OCI-LY1 (cell line): ENCODE measurements around the gene CACNA1B.

ENCODE experiments used
- H2AFZ ChIP-seq: fragments of 200-600 bp; sonication (generic), shearing (Covaris generic); 2 replicates; pipeline ENCODE4 v1.6.0; 2014; ENCODE audit warnings: antibody characterized with exemption, mild to moderate bottlenecking, low read length
- H3F3A ChIP-seq: fragments of 200-600 bp; sonication (generic), shearing (Covaris generic); 2 replicates; pipeline ENCODE4 v1.6.0; 2014; ENCODE audit warnings: mild to moderate bottlenecking, antibody characterized with exemption, low read length, moderate library complexity; ENCODE audit not compliant: insufficient read depth
- H3K27ac ChIP-seq: fragments of 200-600 bp; sonication (generic); 2 replicates; pipeline ENCODE4 v1.5.1; 2014; ENCODE audit warnings: low read length, mixed run types, mild to moderate bottlenecking, low read depth; ENCODE audit not compliant: poor library complexity, severe bottlenecking
- H3K27me3 ChIP-seq: fragments of 200-600 bp; sonication (generic); 2 replicates; pipeline ENCODE4 v1.6.0; 2014; ENCODE audit warnings: antibody characterized with exemption, mild to moderate bottlenecking, low read length, moderate library complexity; ENCODE audit not compliant: insufficient read depth
- H3K36me3 ChIP-seq: fragments of 200-600 bp; sonication (generic); 2 replicates; pipeline ENCODE4 v1.6.1; 2014; ENCODE audit warnings: mild to moderate bottlenecking, antibody characterized with exemption, low read length, moderate library complexity, mixed read lengths; ENCODE audit not compliant: insufficient read depth
- H3K4me1 ChIP-seq: fragments of 200-600 bp; sonication (generic); 2 replicates; pipeline ENCODE4 v1.5.1; 2014; ENCODE audit warnings: mild to moderate bottlenecking, low read length, moderate library complexity; ENCODE audit not compliant: insufficient read depth, severe bottlenecking
- H3K4me2 ChIP-seq: fragments of 200-600 bp; sonication (generic), shearing (Covaris generic); 2 replicates; pipeline ENCODE4 v1.6.1; 2014; ENCODE audit warnings: low read length
- H3K4me3 ChIP-seq: fragments of 200-600 bp; sonication (generic); 2 replicates; pipeline ENCODE4 v1.5.1; 2014; ENCODE audit warnings: low read length, low read depth, mild to moderate bottlenecking, mixed read lengths; ENCODE audit not compliant: poor library complexity, severe bottlenecking
- H3K79me2 ChIP-seq: fragments of 200-600 bp; shearing (Covaris generic); 2 replicates; pipeline ENCODE4 v1.6.1; 2016; ENCODE audit warnings: mixed run types, low read length, mixed read lengths; ENCODE audit not compliant: insufficient read depth
- H3K9ac ChIP-seq: fragments of 200-600 bp; sonication (generic), shearing (Covaris generic); 2 replicates; pipeline ENCODE4 v1.6.1; 2014; ENCODE audit warnings: mild to moderate bottlenecking, low read length, mixed read lengths
- H3K9me2 ChIP-seq: fragments of 200-600 bp; sonication (generic), shearing (Covaris generic); 2 replicates; pipeline ENCODE4 v1.6.1; 2014; ENCODE audit warnings: low read depth, mild to moderate bottlenecking, low read length, mixed read lengths
- H3K9me3 ChIP-seq: fragments of 200-600 bp; shearing (Covaris generic); 2 replicates; pipeline ENCODE4 v1.6.1; 2014; ENCODE audit warnings: low read length, mixed read lengths
- H4K20me1 ChIP-seq: fragments of 200-600 bp; sonication (generic), shearing (Covaris generic); 2 replicates; pipeline ENCODE4 v1.6.0; 2016; ENCODE audit warnings: mild to moderate bottlenecking, low read length; ENCODE audit not compliant: insufficient read depth
- CTCF ChIP-seq: fragments of 200-600 bp; sonication (generic), shearing (Covaris generic); IDR thresholded peaks from 2 replicates; pipeline ENCODE4 v1.5.1; 2017; ENCODE audit warnings: mild to moderate bottlenecking, antibody characterized with exemption, low read length, moderate library complexity, mixed read lengths
- EZH2 ChIP-seq: fragments of 200-600 bp; sonication (generic), shearing (Covaris generic); IDR thresholded peaks from 2 replicates; pipeline ENCODE4 v1.8.0; 2017; ENCODE audit warnings: borderline replicate concordance, mixed run types, mild to moderate bottlenecking, antibody characterized with exemption, low read length, moderate library complexity, mixed read lengths

Gene CACNA1B

DNA sequence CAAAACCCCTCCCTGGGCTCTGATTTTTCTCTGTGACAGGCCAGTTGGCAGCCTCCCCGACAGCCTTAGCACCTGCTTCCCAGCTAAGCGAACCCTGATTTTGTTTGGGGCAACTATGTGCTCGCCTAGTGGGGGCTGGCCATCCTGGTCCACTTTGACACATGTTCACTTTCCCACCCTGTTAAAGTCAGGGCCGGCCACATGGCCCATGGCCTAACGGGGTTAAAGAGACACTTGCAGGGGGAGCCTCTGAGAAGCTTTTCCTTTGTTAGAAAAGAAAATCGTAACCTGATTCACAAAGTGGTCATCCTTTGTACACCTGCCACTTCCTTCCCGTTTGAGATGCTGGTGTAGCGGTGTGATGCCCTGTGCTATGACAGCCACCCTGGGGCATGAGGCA is 1.3 kb upstream of the CACNA1B start:
- Histone ChIP-seq H3K9ac (no peak overlapping the region), H3K9me3 (no peaks in the 10 kb centered on the region)
- TF ChIP-seq EZH2 = no peak
- no peak for TF ChIP-seq CTCF

GRCh38 chr9:137876781-137877386 is 698 bp upstream of the CACNA1B start:
- H3K27ac ChIP-seq = no peak overlapping the region
- H3K9me2 ChIP-seq = no peaks in the 10 kb centered on the region
- H4K20me1 ChIP-seq = no peaks in the 10 kb centered on the region
- TF ChIP-seq EZH2 = no peak
- no peaks in the 10 kb centered on the region for H3K4me1 ChIP-seq
- H3K36me3 ChIP-seq = no peaks in the 10 kb centered on the region
- H3K9me3 ChIP-seq = no peaks in the 10 kb centered on the region
- no peaks in the 10 kb centered on the region for H3K27me3 ChIP-seq
- H3F3A ChIP-seq = no peaks in the 10 kb centered on the region
- H3K4me3 ChIP-seq = no peak overlapping the region
- no peak overlapping the region for H3K9ac ChIP-seq
- H3K4me2 ChIP-seq = no peak overlapping the region
- no peak overlapping the region for H2AFZ ChIP-seq
- no peaks in the 10 kb centered on the region for H3K79me2 ChIP-seq

More for the DNA sequence above, 1.3 kb upstream of the CACNA1B start:
- Histone ChIP-seq H3K4me3 (no peak overlapping the region), H3K27me3 (no peaks in the 10 kb centered on the region), H3K27ac (no peak overlapping the region), H3K9me2 (no peaks in the 10 kb centered on the region), H3K4me2 (no peak overlapping the region), H3K4me1 (no peaks in the 10 kb centered on the region), H4K20me1 (no peaks in the 10 kb centered on the region), H3K79me2 (no peaks in the 10 kb centered on the region), H3K36me3 (no peaks in the 10 kb centered on the region), H2AFZ (no peak overlapping the region), H3F3A (no peaks in the 10 kb centered on the region)

DNA sequence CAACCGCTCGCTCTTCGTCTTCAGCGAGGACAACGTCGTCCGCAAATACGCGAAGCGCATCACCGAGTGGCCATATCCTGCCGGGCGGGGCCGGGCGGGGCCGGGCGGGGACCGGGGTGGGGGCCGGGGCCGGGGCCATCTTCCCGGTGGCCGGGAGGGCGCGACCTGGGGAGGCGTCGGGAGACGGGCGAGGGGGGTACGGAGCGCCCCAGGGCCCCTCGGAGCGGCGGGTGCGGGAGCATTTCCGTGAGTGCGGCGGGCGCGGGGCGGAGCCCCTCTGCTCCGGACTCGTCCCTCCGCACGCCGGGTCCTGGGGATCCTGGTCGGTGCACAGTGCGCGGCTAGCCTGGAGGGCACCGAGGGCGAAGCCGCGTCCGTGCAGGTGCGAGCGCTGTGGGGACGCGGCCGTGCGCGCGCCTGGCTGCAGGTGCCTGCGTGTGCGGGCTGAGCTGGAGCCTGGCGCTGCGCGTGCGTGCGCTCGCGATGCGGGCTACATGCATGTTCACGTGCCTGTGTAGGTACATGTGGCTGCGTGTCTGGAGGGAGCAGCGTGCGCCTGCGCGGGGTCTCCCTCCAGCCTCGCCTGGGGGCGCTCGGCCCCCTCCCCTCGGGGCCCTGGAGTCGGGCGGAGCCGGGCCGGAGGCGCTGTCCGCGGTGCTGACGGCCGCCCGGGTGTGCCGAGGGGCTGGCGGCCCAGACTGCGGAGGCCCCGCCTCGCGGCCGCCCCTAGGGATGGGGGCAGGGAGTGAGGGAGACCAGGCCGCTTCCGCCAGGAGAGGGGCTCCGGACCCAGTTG is 762 bp downstream of the CACNA1B start:
- TF ChIP-seq CTCF (no peak), EZH2 (no peak)
- H2AFZ ChIP-seq = no peak overlapping the region
- no peaks in the 10 kb centered on the region for H3K9me3 ChIP-seq
- H3K9me2 ChIP-seq = no peaks in the 10 kb centered on the region
- no peaks in the 10 kb centered on the region for H4K20me1 ChIP-seq
- H3F3A ChIP-seq = no peaks in the 10 kb centered on the region
- H3K79me2 ChIP-seq = no peaks in the 10 kb centered on the region
- no peak overlapping the region for H3K9ac ChIP-seq
- H3K4me1 ChIP-seq = no peaks in the 10 kb centered on the region
- no peak overlapping the region for H3K4me3 ChIP-seq
- H3K27me3 ChIP-seq = no peaks in the 10 kb centered on the region
- no peak overlapping the region for H3K4me2 ChIP-seq
- H3K27ac ChIP-seq = no peak overlapping the region
- no peaks in the 10 kb centered on the region for H3K36me3 ChIP-seq
